A549 (cell line): Measurements from ENCODE around the gene XDH. TPM values are rescaled to one million over a fixed set of nuclear protein-coding genes. Genes with fewer than 3 reads are reported as not detected.

Experiments
- ATAC-seq, 2 experiments: fragments of 200-7000 bp in 1 of 2; fragments of >200 bp in 1 of 2; cut with Nextera tagmentation in 1 of 2; cut with Tn5 transposase in 1 of 2; 3 replicates each; pipeline versions ENCODE4 v1.8.0 to v1.9.1; 2018 to 2020; ENCODE audit warnings: mild to moderate bottlenecking in 1 of 2, moderate library complexity in 1 of 2
- CTCF ChIA-PET: fragments of 300-600 bp; sonication (Branson Sonifier 250); formaldehyde crosslinking; extraction: SDS; loops from one replicate; lab custom pipeline; 2021; ENCODE audit warnings: antibody characterized with exemption, inconsistent platforms; lab: Yijun Ruan, JAX
- POLR2A ChIA-PET: fragments of 350-600 bp; formaldehyde crosslinking; extraction: SDS; loops from one replicate; lab custom pipeline; 2021; ENCODE audit warnings: antibody characterized with exemption, inconsistent platforms; lab: Yijun Ruan, JAX
- DNase-seq, 2 experiments: peaks; one replicate each; pipeline versions ENCODE4 v3.0.0 to v3.0.0-alpha.2; 2011 to 2016; ENCODE audit warnings: low read depth in 1 of 2, low spot score in 1 of 2
- FAIRE-seq: peaks from 2 replicates; lab custom pipeline; 2011; peaks lifted over from hg19 to GRCh38; lab: Jason Lieb, UNC
- H3K27ac ChIP-seq, 2 experiments: fragments of >200 bp; sonication (Bioruptor Twin); formaldehyde crosslinking; 3 replicates each; pipeline ENCODE4 v1.5.1; 2016 to 2017
- H3K4me1 ChIP-seq: fragments of >200 bp; sonication (Bioruptor Twin); formaldehyde crosslinking; 3 replicates; pipeline ENCODE4 v1.6.1; 2016
- H3K4me2 ChIP-seq: fragments of >200 bp; sonication (Bioruptor Twin); formaldehyde crosslinking; 3 replicates; pipeline ENCODE4 v1.6.1; 2016
- H3K4me3 ChIP-seq: fragments of >200 bp; sonication (Bioruptor Twin); formaldehyde crosslinking; 3 replicates; pipeline ENCODE4 v1.5.1; 2016
- H3K9me3 ChIP-seq: fragments of >200 bp; sonication (Bioruptor Twin); formaldehyde crosslinking; 3 replicates; pipeline ENCODE4 v1.6.1; 2016
- ATOH8 ChIP-seq: fragments of 250-450 bp; sonication (Bioruptor Pico); IDR thresholded peaks from 2 replicates; pipeline ENCODE4 v1.5.0; 2020; ENCODE audit warnings: low read depth, mild to moderate bottlenecking, moderate library complexity
- BCL3 ChIP-seq: fragments of >200 bp; sonication (Bioruptor Twin); formaldehyde crosslinking; IDR thresholded peaks from 3 replicates; pipeline ENCODE4 v1.6.1; 2016
- CHD4 ChIP-seq: fragments of 200-600 bp; sonication (generic); IDR thresholded peaks from 2 replicates; pipeline ENCODE4 v1.6.1; 2016; ENCODE audit warnings: antibody characterized with exemption, mild to moderate bottlenecking, borderline replicate concordance
- EHF ChIP-seq: fragments of 250-450 bp; sonication (Bioruptor Pico); IDR thresholded peaks from 2 replicates; pipeline ENCODE4 v1.5.0; 2020; ENCODE audit warnings: mild to moderate bottlenecking
- ELK1 ChIP-seq: fragments of 150-350 bp; IDR thresholded peaks from 2 replicates; pipeline ENCODE4 v1.6.1; 2014; ENCODE audit warnings: low read depth, mild to moderate bottlenecking, low read length
- FOSB ChIP-seq: fragments of 250-450 bp; sonication (Bioruptor Pico); IDR thresholded peaks from 2 replicates; pipeline ENCODE4 v1.5.0; 2020; ENCODE audit warnings: mild to moderate bottlenecking, moderate library complexity
- HMGXB4 ChIP-seq: fragments of 250-450 bp; sonication (Bioruptor Pico); IDR thresholded peaks from 2 replicates; pipeline ENCODE4 v1.5.0; 2021; ENCODE audit warnings: mild to moderate bottlenecking, moderate library complexity, borderline replicate concordance
- HOXB13 ChIP-seq: fragments of 250-450 bp; sonication (Bioruptor Pico); IDR thresholded peaks from 2 replicates; pipeline ENCODE4 v1.5.0; 2020; ENCODE audit warnings: low read depth, mild to moderate bottlenecking, moderate library complexity
- KDM5A ChIP-seq: fragments of 200-600 bp; sonication (generic); IDR thresholded peaks from 2 replicates; pipeline ENCODE4 v1.6.1; 2016; ENCODE audit warnings: antibody characterized with exemption, mild to moderate bottlenecking
- MAFK ChIP-seq: fragments of 450-650 bp; IDR thresholded peaks from 2 replicates; pipeline ENCODE4 v1.6.1; 2014; ENCODE audit not compliant: partially characterized antibody
- MAZ ChIP-seq: fragments of 150-350 bp; IDR thresholded peaks from 2 replicates; pipeline ENCODE4 v1.6.1; 2014; ENCODE audit warnings: antibody characterized with exemption, low read depth, low read length, borderline replicate concordance
- NPAS2 ChIP-seq: fragments of 250-450 bp; sonication (Bioruptor Pico); IDR thresholded peaks from 2 replicates; pipeline ENCODE4 v1.8.0; 2022; ENCODE audit warnings: mild to moderate bottlenecking, moderate library complexity, borderline replicate concordance
- POLR2AphosphoS2 ChIP-seq: conservative IDR thresholded peaks from 2 replicates; pipeline ENCODE4 v1.6.1; 2012; ENCODE audit warnings: low read length, improper control_type of control experiment, inconsistent platforms
- RAD21 ChIP-seq, 2 experiments: fragments of >200 bp in 1 of 2; sonication (Bioruptor Twin) in 1 of 2; formaldehyde crosslinking in 1 of 2; IDR thresholded peaks in 1 of 2; conservative IDR thresholded peaks in 1 of 2; 2 replicates in 1 of 2; 3 replicates in 1 of 2; pipeline ENCODE4 v1.6.1; 2012 to 2018; ENCODE audit warnings: inconsistent platforms in 1 of 2
- REST ChIP-seq: fragments of 200-600 bp; sonication (generic); IDR thresholded peaks from 2 replicates; pipeline ENCODE4 v1.6.1; 2016; ENCODE audit warnings: antibody characterized with exemption, mild to moderate bottlenecking, moderate library complexity
- SMC3 ChIP-seq: fragments of >200 bp; sonication (Bioruptor Twin); formaldehyde crosslinking; IDR thresholded peaks from 3 replicates; pipeline ENCODE4 v1.6.1; 2018; ENCODE audit warnings: inconsistent platforms
- ZC3H11A ChIP-seq: fragments of 450-650 bp; IDR thresholded peaks from 2 replicates; pipeline ENCODE4 v1.6.1; 2014; ENCODE audit warnings: antibody characterized with exemption, mild to moderate bottlenecking
- WGBS: methylation state at CpG from one replicate; pipeline ENCODE4 v1.1.6; 2017; ENCODE audit errors: missing lambda C conversion rate; 5-methylcytosine and 5-hydroxymethylcytosine counted together
- polyA plus RNA-seq, 4 experiments: library from polyadenylated mRNA; depleted of rRNA in 3 of 4; stranded (reverse); fragments of >200 nt; fragmentation: RNase III in 1 of 4; extraction: RNeasy Plus Mini Kit Qiagen cat#74134 plus additional on column Dnase treatment in 1 of 4; gene quantifications; 2 replicates in 3 of 4; 3 replicates in 1 of 4; pipeline ENCODE4 v1.2.3, GENCODE V29; 2011 to 2017
- TF ChIP-seq, protein P1 (sequence below): fragments of >200 bp; sonication (Bioruptor Twin); formaldehyde crosslinking; IDR thresholded peaks from 2 replicates; pipeline ENCODE4 v1.6.1; 2016
- TF ChIP-seq, protein P2 (sequence below): IDR thresholded peaks from 2 replicates; pipeline ENCODE4 v1.6.1; 2012; ENCODE audit warnings: low read depth, borderline replicate concordance

The XDH gene
- polyA plus RNA-seq, 2 of the 4 experiments (the other 2 are of a cell fraction), result 0.71 to 1.1 TPM

DNA sequence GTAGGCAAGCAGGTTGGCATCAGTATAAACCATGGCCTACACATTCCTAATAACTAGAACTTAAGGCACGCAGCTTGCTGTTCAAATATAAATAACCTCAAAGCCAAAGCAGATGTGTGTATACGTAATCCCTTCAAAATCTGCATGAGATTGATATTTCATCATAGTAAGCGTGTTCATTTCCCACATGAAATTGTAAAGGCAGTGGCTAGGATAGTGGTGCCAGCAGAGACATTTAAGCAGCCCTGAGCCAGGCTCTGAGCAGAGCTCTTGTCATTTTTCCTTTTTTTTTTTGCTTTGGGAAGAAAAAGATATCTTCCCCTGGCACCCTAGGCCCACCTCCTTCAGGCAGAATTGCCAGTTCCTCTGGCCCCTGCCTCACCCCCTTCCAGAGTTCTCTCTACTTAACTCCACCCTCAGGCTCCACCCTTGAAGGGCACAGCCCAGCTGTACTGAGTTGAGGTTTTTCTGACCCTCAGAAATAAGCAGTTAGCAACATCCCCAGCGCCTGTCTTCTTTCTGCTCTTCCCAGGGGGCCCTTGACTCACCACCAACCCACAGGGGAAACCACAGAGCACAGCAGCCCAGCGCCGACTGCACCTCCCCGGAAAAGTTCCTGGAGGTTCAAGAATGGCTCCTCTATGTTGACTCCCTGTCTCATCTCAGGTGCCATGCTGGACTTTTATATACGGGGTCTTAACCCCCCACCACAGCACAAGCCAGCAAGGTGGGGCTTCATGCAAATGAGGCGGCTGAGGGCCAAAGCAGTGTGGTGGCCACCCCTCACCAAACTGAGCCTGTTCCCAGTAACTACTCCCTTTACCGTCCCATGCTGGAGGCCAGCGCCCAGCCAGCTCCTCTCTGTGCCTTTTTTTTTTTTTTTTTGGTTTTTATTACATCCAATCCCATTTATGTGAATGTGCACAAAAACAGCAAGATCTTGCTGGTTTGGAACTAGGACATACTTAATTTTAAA, 95.9 kb downstream of the XDH start:
- DNase-seq, result no peak
- no peak for FAIRE-seq
- H3K4me2 ChIP-seq, result no peak overlapping the region
- no peak overlapping the region for H3K27ac ChIP-seq
- 83% methylated on average over 11 of the region's 11 CpGs for WGBS
- ChIA-PET CTCF (interaction anchor here (1.3 to 4.4 kb wide), 3 partner anchors 13 to 15 kb away, joined by 4 to 28 read pairs (median 5); no protein-coding TSS in a partner anchor), POLR2A (no interaction called here)
- H3K4me3 ChIP-seq, result no peak overlapping the region
- no peaks in the 10 kb centered on the region; the same call in 2 of the 3 replicates for H3K4me1 ChIP-seq
- no peak for ATAC-seq
- H3K9me3 ChIP-seq, result no peaks in the 10 kb centered on the region
- no peak for TF ChIP-seq EHF (CRISPR knock-in tag)
- no peak for TF ChIP-seq BCL3

DNA sequence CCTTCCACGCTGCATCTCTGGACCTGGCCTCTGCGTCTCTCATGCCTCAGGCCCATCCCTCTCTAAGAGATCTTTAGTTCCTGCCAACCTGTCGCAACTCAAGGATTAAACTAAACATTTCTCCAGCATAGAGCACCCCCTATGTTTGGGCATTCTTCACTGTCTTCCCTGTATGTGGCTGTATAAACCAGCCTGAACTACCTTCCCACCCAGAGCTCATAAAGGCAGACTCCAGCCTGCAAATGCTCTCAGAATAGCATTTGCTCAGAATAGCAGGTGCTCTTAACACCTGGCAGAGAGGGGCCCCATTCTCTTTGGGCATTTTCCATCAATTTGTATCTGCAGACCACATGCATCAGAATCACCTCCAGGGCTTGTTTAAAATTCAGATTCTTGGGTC, 97.1 kb downstream of the XDH start:
- WGBS, result 47% methylated on average over 3 of the region's 3 CpGs
- ChIA-PET POLR2A (no interaction called here), CTCF (interaction anchor here (1.0 to 1.7 kb wide), 3 partner anchors 14 to 16 kb away, joined by 3 to 5 read pairs (median 4); no protein-coding TSS in a partner anchor)
- no peak for FAIRE-seq
- Histone ChIP-seq H3K4me3 (no peak overlapping the region), H3K4me1 (no peaks in the 10 kb centered on the region), H3K27ac (no peak overlapping the region), H3K9me3 (no peaks in the 10 kb centered on the region), H3K4me2 (no peak overlapping the region)
- no peak for ATAC-seq
- no peak for TF ChIP-seq KDM5A
- TF ChIP-seq, protein P1, sequence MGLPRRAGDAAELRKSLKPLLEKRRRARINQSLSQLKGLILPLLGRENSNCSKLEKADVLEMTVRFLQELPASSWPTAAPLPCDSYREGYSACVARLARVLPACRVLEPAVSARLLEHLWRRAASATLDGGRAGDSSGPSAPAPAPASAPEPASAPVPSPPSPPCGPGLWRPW, result no peak
- DNase-seq, result no peak

DNA sequence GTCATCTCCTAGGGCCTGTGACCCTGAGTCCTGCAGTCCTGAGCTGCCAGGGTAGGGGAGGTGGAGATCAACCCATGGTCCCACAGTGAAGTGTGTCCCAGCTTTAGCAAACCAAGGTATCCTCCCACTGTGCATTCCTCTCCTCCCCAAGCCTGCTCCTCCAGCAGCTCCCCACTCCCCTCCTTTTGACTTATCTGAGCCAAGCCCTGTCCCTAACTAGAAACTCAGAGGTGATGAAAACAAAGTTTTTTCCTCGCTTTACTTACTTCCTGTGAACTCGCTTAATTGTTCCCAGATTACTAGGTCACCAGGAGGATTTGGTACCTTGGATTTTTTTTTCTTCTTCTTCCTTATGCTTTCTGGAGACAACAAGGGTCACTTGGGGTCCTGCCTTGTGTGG, 99.8 kb downstream of the XDH start:
- ChIA-PET POLR2A (no interaction called here), CTCF (interaction anchor here (5.2 kb wide), 1 partner anchor 19 kb away, joined by 24 read pairs; no protein-coding TSS in a partner anchor)
- no peak overlapping the region for H3K4me2 ChIP-seq
- H3K9me3 ChIP-seq, result no peaks in the 10 kb centered on the region
- DNase-seq (no peak), ATAC-seq (no peak), FAIRE-seq (no peak)
- no peak overlapping the region for H3K4me3 ChIP-seq
- H3K4me1 ChIP-seq, result no peaks in the 10 kb centered on the region
- 75% methylated on average over 2 of the region's 2 CpGs for WGBS
- H3K27ac ChIP-seq, result no peak overlapping the region
- no peak for TF ChIP-seq ZC3H11A
- no peak for TF ChIP-seq NPAS2 (CRISPR knock-in tag)
- no peak for TF ChIP-seq RAD21 (conservative IDR thresholded peaks at IDR 0.05 in 1 of 2, IDR thresholded peaks at IDR 0.05 in 1 of 2)
- no peak for TF ChIP-seq HOXB13 (CRISPR knock-in tag)
- no peak for TF ChIP-seq FOSB (CRISPR knock-in tag)
- no peak for TF ChIP-seq ELK1
- TF ChIP-seq SMC3, result no peak
- TF ChIP-seq HMGXB4 (CRISPR knock-in tag), result no peak
- TF ChIP-seq, protein P2, sequence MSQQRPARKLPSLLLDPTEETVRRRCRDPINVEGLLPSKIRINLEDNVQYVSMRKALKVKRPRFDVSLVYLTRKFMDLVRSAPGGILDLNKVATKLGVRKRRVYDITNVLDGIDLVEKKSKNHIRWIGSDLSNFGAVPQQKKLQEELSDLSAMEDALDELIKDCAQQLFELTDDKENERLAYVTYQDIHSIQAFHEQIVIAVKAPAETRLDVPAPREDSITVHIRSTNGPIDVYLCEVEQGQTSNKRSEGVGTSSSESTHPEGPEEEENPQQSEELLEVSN, result no peak
- no peak for TF ChIP-seq REST
- no peak for TF ChIP-seq MAFK
- TF ChIP-seq MAZ, result no peak
- TF ChIP-seq, protein P1, result no peak
- no peak for TF ChIP-seq POLR2AphosphoS2
- TF ChIP-seq ATOH8 (CRISPR knock-in tag), result no peak
- no peak for TF ChIP-seq CHD4
